Ovary (tissue), 9 donors: ENCODE data around the gene RSPO3. TPM values are rescaled to one million over a fixed set of nuclear protein-coding genes. Genes with fewer than 3 reads are reported as not detected.

ENCODE experiments used
- DNase-seq, 5 donors: peaks; one replicate each; pipeline ENCODE4 v3.0.0-alpha.2; 2019 to 2020
- H3K27ac ChIP-seq, 2 donors: fragments of 200-600 bp; one replicate each; pipeline versions ENCODE4 v1.5.1 to v1.8.0; 2019 to 2022
- H3K27me3 ChIP-seq: fragments of 200-600 bp; one replicate; pipeline ENCODE4 v1.8.0; 2022
- H3K36me3 ChIP-seq: fragments of 200-600 bp; sonication (generic); one replicate; pipeline ENCODE4 v1.5.1; 2019
- H3K4me1 ChIP-seq: one replicate; pipeline ENCODE4 v1.8.1; 2013; ENCODE audit warnings: mild to moderate bottlenecking, moderate library complexity; ENCODE audit not compliant: insufficient read depth
- H3K4me3 ChIP-seq: fragments of 200-600 bp; sonication (generic); one replicate; pipeline ENCODE4 v1.5.1; 2017
- H3K9me3 ChIP-seq, 2 donors: fragments of 200-600 bp in 1 of 2; sonication (generic) in 1 of 2; one replicate each; pipeline versions ENCODE4 v1.5.1 to v1.8.1; 2013 to 2019; ENCODE audit warnings: mild to moderate bottlenecking in 1 of 2, moderate library complexity in 1 of 2
- CTCF ChIP-seq, 3 donors: fragments of 450-650 bp in 2 of 3; fragments of 200-600 bp in 1 of 3; IDR thresholded peaks; one replicate each; pipeline versions ENCODE4 v1.5.1 to v1.8.0; 2016 to 2022; ENCODE audit warnings: antibody characterized with exemption in 3 of 3, mild to moderate bottlenecking in 1 of 3
- EP300 ChIP-seq: sonication (generic); formaldehyde crosslinking; IDR thresholded peaks from one replicate; pipeline ENCODE4 v1.6.1; 2017; ENCODE audit warnings: antibody characterized with exemption
- POLR2A ChIP-seq: fragments of 450-650 bp; IDR thresholded peaks from one replicate; pipeline ENCODE4 v1.6.1; 2017; ENCODE audit warnings: antibody characterized with exemption, mild to moderate bottlenecking, moderate library complexity
- WGBS, 3 donors: extraction: QIAGEN DNeasy Blood & Tissue Kit in 1 of 3; methylation state at CpG; one replicate each; pipeline versions ENCODE4 v1.1.5 to v1.1.7; 2013 to 2017; 5-methylcytosine and 5-hydroxymethylcytosine counted together
- intact Hi-C, 4 donors: fragments of 100-400 bp; cut with DNase I; formaldehyde crosslinking; loops; one replicate each; pipeline versions ENCODE4 v1.11.0 to v1.15.1; 2022 to 2023
- polyA plus RNA-seq, 2 donors: library from polyadenylated mRNA; stranded (reverse); fragments of 200-250 nt in 1 of 2; fragments of 350-450 nt in 1 of 2; fragmentation: Illumina TruSeq in 1 of 2; extraction: RNeasy Lipid Tissue Mini Kit (QIAGEN cat#74804) in 1 of 2; gene quantifications; one replicate each; pipeline ENCODE4 v1.2.3, GENCODE V29; 2013 to 2014
- total RNA-seq, 7 donors: library from RNA; depleted of rRNA in 2 of 7; stranded (reverse); fragments of >200 nt in 2 of 7; fragmentation: NEBNext Ultra II Directional in 3 of 7; extraction: Animal tissue kit (Norgen Biotek cat#: 25700) in 3 of 7; gene quantifications; one replicate each; pipeline versions ENCODE4 v1.1.0 to v1.2.4, GENCODE V29; 2016 to 2023
- donor health status: DM: no; HTN: no; CAD: no; lungs with moderate emphysema.
- donor health status: DM: no; HTN: no; CAD: no.
- donor health status: Bipolar disorder and iron deficiency.
- donor health status: DM: yes; HTN: yes; CAD: no.
- donor health status: DM: no; HTN: no; CAD: no.
- donor health status: DM: yes; HTN: yes; CAD: no.

RSPO3 gene
- total and polyA plus RNA-seq, 9 donors, result 0.12 to 35.9 (median 1.6) TPM; not detected in 1

GRCh38 chr6:127102859-127103258 is 15.6 kb upstream of the RSPO3 start:
- Histone ChIP-seq H3K36me3 (no peaks in the 10 kb centered on the region), H3K27ac (no peak overlapping the region), H3K4me1 (no peaks in the 10 kb centered on the region), H3K9me3 (no peaks in the 10 kb centered on the region), H3K27me3 (no peaks in the 10 kb centered on the region), H3K4me3 (no peak overlapping the region)
- WGBS, 3 donors, result 93 to 97% (median 95%) methylated on average over 3 of the region's 3 CpGs
- DNase-seq, result no peak
- TF ChIP-seq CTCF (IDR thresholded peaks at IDR 0.05), result no peak
- no peak for TF ChIP-seq EP300
- no peak for TF ChIP-seq POLR2A
- intact Hi-C loops, result no loop called here

DNA sequence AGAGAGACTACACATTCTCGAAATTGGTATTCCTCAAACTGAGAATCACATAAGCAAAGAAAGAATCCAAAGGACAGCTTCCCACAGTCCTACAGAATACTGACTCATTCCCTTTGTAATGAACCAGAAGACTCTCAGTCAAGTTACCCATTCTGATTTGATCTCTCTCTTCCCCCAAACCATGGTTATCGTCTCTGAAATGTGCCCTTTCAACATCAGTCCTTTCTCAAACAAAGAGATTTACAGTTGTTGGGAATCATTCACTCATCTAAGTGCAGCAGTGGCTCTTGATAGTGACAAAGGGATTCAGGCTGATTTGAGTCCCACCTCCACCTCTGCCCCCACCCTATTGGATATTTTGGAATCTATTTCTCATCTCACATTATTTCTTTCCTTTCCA is 15.0 kb upstream of the RSPO3 start:
- Histone ChIP-seq H3K9me3 (no peaks in the 10 kb centered on the region), H3K36me3 (no peaks in the 10 kb centered on the region), H3K4me1 (no peaks in the 10 kb centered on the region), H3K27me3 (no peaks in the 10 kb centered on the region), H3K27ac (no peak overlapping the region), H3K4me3 (no peak overlapping the region)
- intact Hi-C loops, result no loop called here
- WGBS, 3 donors, result 55 to 78% (median 59%) methylated on average over 2 of the region's 2 CpGs
- TF ChIP-seq EP300, result no peak
- no peak for TF ChIP-seq CTCF (IDR thresholded peaks at IDR 0.05)
- TF ChIP-seq POLR2A, result no peak
- DNase-seq, result no peak

- no peak for DNase-seq
- intact Hi-C loops, result no loop called here
- no peak for TF ChIP-seq POLR2A
- Histone ChIP-seq H3K9me3 (no peaks in the 10 kb centered on the region), H3K27me3 (no peaks in the 10 kb centered on the region), H3K4me3 (no peak overlapping the region), H3K36me3 (no peaks in the 10 kb centered on the region), H3K4me1 (no peaks in the 10 kb centered on the region), H3K27ac (no peak overlapping the region)
Measured at GRCh38 chr6:127107916-127108315, 10.6 kb upstream of the RSPO3 start.

DNA sequence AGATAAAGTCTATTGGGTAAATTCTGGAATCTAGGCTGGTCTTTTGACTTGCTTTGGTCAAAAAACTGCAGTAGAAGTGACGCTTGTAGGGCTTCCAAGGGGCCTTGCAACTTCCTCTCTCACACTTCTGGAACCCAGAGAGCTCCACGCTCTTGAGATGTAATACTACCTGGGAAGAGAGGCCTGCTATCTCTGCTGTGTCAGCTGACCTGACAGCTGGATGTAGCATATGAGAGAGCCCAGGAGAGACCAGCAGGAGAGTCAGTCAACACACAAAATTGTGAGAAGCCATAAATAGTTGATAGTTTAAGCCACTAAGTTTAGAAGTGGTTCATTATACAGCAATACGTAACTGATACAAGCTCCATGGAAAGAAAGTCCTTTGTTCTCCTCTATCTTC is 7.8 kb upstream of the RSPO3 start:
- no peaks in the 10 kb centered on the region for H3K9me3 ChIP-seq
- no peaks in the 10 kb centered on the region for H3K27me3 ChIP-seq
- TF ChIP-seq CTCF (IDR thresholded peaks at IDR 0.05), result no peak
- no peak for TF ChIP-seq POLR2A
- TF ChIP-seq EP300, result no peak
- no peak overlapping the region for H3K4me3 ChIP-seq
- H3K27ac ChIP-seq, result no peak overlapping the region
- WGBS, 3 donors, result 89 to 95% (median 94%) methylated on average over 3 of the region's 3 CpGs
- no peaks in the 10 kb centered on the region for H3K36me3 ChIP-seq
- DNase-seq, result no peak
- intact Hi-C loops, result no loop called here
- no peaks in the 10 kb centered on the region for H3K4me1 ChIP-seq

DNA sequence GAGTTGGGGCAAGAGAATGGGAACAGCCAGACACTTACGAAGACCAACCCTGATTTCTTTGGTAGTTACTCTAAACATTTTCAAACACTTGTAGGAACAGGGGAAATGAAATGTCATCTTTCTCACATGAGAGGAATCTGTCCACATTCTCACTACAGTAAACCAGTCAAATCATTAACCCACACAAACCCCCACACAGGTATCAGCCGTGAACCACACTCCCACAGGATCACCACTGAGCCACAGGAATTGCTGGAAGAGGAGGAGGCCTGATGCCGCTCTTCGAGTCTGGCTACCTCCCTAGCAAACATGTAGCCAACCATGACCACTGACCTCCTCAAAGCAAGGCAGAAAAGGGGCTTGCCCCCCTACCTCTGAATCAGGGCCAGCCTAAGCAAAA is 6.9 kb upstream of the RSPO3 start:
- DNase-seq, result no peak
- Histone ChIP-seq H3K4me3 (no peak overlapping the region), H3K27ac (no peak overlapping the region), H3K9me3 (no peaks in the 10 kb centered on the region), H3K36me3 (no peaks in the 10 kb centered on the region), H3K4me1 (no peaks in the 10 kb centered on the region), H3K27me3 (no peaks in the 10 kb centered on the region)
- intact Hi-C loops, result no loop called here
- 58 to 85% (median 84%) methylated on average over 4 of the region's 4 CpGs for WGBS, 3 donors
- TF ChIP-seq CTCF (IDR thresholded peaks at IDR 0.05) (no peak), POLR2A (no peak), EP300 (no peak)
